Gastroesophageal sphincter (tissue), 4 donors: ENCODE data around the gene CAVIN4. TPM values are rescaled to one million over a fixed set of nuclear protein-coding genes. Genes with fewer than 3 reads are reported as not detected.

Source experiments
- ATAC-seq: fragments of 150-250 bp; one replicate; pipeline ENCODE4 v1.9.1; 2016; ENCODE audit warnings: mild to moderate bottlenecking, moderate library complexity
- H3K27ac ChIP-seq, 4 donors: fragments of 200-600 bp; sonication (generic) in 3 of 4; 1 replicate in 3 of 4; 2 replicates in 1 of 4; pipeline ENCODE4 v1.5.1; 2016 to 2019
- H3K27me3 ChIP-seq: fragments of 200-600 bp; sonication (generic); one replicate; pipeline ENCODE4 v1.5.1; 2019
- H3K36me3 ChIP-seq, 2 donors: fragments of 200-600 bp; sonication (generic); one replicate each; pipeline ENCODE4 v1.5.1; 2019; ENCODE audit warnings: control low read depth in 1 of 2
- H3K4me1 ChIP-seq, 3 donors: fragments of 200-600 bp; sonication (generic); 1 replicate in 2 of 3; 2 replicates in 1 of 3; pipeline ENCODE4 v1.5.1; 2016 to 2019; ENCODE audit warnings: control low read depth in 2 of 3
- H3K4me3 ChIP-seq, 2 donors: fragments of 200-600 bp; sonication (generic); one replicate each; pipeline ENCODE4 v1.5.1; 2019; ENCODE audit warnings: mild to moderate bottlenecking in 1 of 2, moderate library complexity in 1 of 2
- H3K9me3 ChIP-seq, 3 donors: fragments of 200-600 bp; sonication (generic); one replicate each; pipeline ENCODE4 v1.5.1; 2017 to 2019; ENCODE audit warnings: control low read depth in 2 of 3
- EP300 ChIP-seq: sonication (generic); formaldehyde crosslinking; IDR thresholded peaks from one replicate; pipeline ENCODE4 v1.6.1; 2017; ENCODE audit warnings: antibody characterized with exemption, mild to moderate bottlenecking
- POLR2A ChIP-seq, 2 donors: fragments of 450-650 bp; IDR thresholded peaks; one replicate each; pipeline ENCODE4 v1.6.1; 2017; ENCODE audit warnings: antibody characterized with exemption in 2 of 2, mild to moderate bottlenecking in 2 of 2, moderate library complexity in 1 of 2
- POLR2AphosphoS5 ChIP-seq: sonication (generic); formaldehyde crosslinking; IDR thresholded peaks from one replicate; pipeline ENCODE4 v1.6.1; 2017; ENCODE audit warnings: antibody characterized with exemption
- WGBS, 2 donors: methylation state at CpG; one replicate each; pipeline ENCODE4 v1.1.5; 2018; ENCODE audit warnings: low coverage in 1 of 2; 5-methylcytosine and 5-hydroxymethylcytosine counted together
- total RNA-seq, 4 donors: library from RNA; depleted of rRNA; stranded (reverse); fragments of >200 nt; gene quantifications; one replicate each; pipeline ENCODE4 v1.1.0, GENCODE V29; 2016
- TF ChIP-seq, protein P1 (sequence below), 4 experiments: fragments of 200-600 bp in 2 of 4; fragments of 450-650 bp in 2 of 4; sonication (generic) in 1 of 4; IDR thresholded peaks; one replicate each; pipeline ENCODE4 v1.5.1; 2017 to 2019; ENCODE audit warnings: antibody characterized with exemption in 4 of 4, mild to moderate bottlenecking in 2 of 4, moderate library complexity in 2 of 4

Gene CAVIN4
- 1 to 10 TPM in 1 of 4 donors, under 1 TPM in 3; 0.27 to 1.3 (median 0.67) TPM for total RNA-seq

DNA sequence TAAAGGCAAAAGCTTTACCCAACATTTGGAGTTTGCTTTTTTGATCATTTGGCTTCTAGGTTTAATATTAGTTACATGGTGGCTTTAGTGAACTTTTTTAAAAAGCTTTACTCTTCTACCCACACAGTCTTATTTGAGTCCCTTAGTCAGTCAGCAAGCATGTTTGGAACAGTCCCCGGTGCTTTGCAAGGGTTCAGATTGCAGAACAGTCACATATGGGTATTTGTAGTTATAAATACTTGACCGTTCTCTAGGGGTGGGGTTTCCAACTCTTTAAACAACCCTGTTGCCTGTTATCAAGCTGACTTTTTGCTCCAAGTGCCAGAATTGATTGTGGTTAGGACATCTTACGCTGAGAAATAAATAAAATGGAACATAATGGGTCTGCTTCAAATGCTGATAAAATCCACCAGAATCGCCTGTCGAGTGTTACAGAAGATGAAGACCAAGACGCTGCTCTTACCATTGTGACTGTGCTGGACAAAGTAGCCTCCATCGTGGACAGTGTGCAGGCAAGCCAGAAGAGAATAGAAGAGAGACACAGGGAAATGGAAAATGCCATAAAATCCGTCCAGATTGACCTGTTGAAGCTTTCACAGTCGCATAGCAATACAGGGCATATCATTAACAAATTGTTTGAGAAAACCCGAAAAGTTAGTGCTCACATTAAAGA is at the start of gene CAVIN4:
TSS of gene CAVIN4 (plus strand) at position 304 of the 673 bp plus-strand sequence. CDS start at position 369, 65 bp downstream.
- H3K27ac ChIP-seq: no peak within 1 kb of the TSS
- no peak within 1 kb of the TSS for H3K4me3 ChIP-seq
- no peak for TF ChIP-seq POLR2A (IDR thresholded peaks at IDR 0.05)
- TF ChIP-seq POLR2AphosphoS5: no peak
- no peak for TF ChIP-seq EP300
- TF ChIP-seq, protein P1, sequence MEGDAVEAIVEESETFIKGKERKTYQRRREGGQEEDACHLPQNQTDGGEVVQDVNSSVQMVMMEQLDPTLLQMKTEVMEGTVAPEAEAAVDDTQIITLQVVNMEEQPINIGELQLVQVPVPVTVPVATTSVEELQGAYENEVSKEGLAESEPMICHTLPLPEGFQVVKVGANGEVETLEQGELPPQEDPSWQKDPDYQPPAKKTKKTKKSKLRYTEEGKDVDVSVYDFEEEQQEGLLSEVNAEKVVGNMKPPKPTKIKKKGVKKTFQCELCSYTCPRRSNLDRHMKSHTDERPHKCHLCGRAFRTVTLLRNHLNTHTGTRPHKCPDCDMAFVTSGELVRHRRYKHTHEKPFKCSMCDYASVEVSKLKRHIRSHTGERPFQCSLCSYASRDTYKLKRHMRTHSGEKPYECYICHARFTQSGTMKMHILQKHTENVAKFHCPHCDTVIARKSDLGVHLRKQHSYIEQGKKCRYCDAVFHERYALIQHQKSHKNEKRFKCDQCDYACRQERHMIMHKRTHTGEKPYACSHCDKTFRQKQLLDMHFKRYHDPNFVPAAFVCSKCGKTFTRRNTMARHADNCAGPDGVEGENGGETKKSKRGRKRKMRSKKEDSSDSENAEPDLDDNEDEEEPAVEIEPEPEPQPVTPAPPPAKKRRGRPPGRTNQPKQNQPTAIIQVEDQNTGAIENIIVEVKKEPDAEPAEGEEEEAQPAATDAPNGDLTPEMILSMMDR (IDR thresholded peaks at IDR 0.05): no peak
- H3K36me3 ChIP-seq: peaks cover 0 to 4% of the 10 kb centered on the region in 2 donors
- no peaks in the 10 kb centered on the region for H3K9me3 ChIP-seq
- H3K4me1 ChIP-seq: no peaks in the 10 kb centered on the region
- H3K27me3 ChIP-seq: no peaks in the 10 kb centered on the region
- WGBS, 2 donors: 70 to 93% methylated on average over 10 of the region's 10 CpGs
- ATAC-seq: no peak

GRCh38 chr9:100534401-100534800 is 43.5 kb upstream of the CAVIN4 start:
- Histone ChIP-seq H3K4me1 (no peaks in the 10 kb centered on the region), H3K9me3 (no peaks in the 10 kb centered on the region), H3K36me3 (peaks cover 0 to 3% of the 10 kb centered on the region in 2 donors), H3K27ac (no peak overlapping the region), H3K4me3 (no peak overlapping the region), H3K27me3 (no peaks in the 10 kb centered on the region)
- WGBS, 2 donors: 76 to 86% methylated on average over 4 of the region's 4 CpGs
- TF ChIP-seq, protein P1 (IDR thresholded peaks at IDR 0.05): no peak
- TF ChIP-seq POLR2A (IDR thresholded peaks at IDR 0.05): no peak
- no peak for TF ChIP-seq POLR2AphosphoS5
- TF ChIP-seq EP300: no peak
- ATAC-seq: no peak

DNA sequence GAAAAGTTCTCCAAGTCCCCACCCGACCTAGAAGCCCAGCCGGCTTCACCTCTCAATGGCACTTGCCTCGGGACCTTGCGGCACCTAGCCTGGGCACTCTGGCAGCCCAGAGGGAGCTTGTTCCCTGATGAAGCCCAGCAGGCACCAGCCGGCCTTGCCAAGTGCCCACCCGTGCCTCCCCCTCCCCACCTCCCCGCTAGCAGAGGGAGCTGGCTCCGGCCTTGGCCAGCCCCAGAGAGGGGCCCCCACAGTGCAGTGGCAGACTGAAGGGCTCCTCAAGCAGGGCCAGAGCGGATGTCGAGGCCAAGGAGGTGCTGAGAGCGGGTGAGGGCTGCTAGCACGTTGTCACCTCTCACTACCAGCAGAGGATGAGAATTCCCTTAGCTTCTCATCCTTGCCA is 37.6 kb upstream of the CAVIN4 start:
- WGBS, 2 donors: 92 to 100% methylated on average over 2 to 5 of the region's 12 CpGs
- Histone ChIP-seq H3K4me3 (no peak overlapping the region), H3K27ac (no peak overlapping the region), H3K36me3 (peaks cover 0 to 7% of the 10 kb centered on the region in 2 donors), H3K9me3 (no peaks in the 10 kb centered on the region), H3K4me1 (no peaks in the 10 kb centered on the region), H3K27me3 (no peaks in the 10 kb centered on the region)
- no peak for ATAC-seq
- no peak for TF ChIP-seq POLR2A (IDR thresholded peaks at IDR 0.05)
- TF ChIP-seq, protein P1 (IDR thresholded peaks at IDR 0.05): no peak
- no peak for TF ChIP-seq EP300
- no peak for TF ChIP-seq POLR2AphosphoS5

DNA sequence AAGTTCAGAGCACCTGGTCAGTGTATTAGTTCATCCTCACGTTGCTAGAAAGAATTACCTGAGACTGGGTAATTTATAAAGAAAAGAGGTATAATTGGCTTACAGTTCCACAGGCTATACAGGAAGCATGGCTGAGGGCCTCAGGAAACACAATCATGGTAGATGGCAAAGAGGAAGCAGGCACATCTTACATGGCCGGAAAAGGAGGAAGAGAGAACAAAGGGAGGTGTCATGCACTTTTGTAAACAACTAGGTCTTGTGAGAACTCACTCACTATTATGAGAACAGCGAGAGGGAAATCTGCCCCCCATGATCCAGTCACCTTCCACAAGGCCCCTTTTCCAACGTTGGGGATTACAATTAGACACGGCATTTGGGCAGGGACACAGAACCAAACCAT is 28.8 kb upstream of the CAVIN4 start:
- Histone ChIP-seq H3K27me3 (no peaks in the 10 kb centered on the region), H3K9me3 (no peaks in the 10 kb centered on the region), H3K27ac (no peak overlapping the region), H3K4me1 (no peaks in the 10 kb centered on the region), H3K4me3 (no peak overlapping the region), H3K36me3 (peaks cover 0 to 14% of the 10 kb centered on the region in 2 donors)
- TF ChIP-seq EP300 (no peak), POLR2AphosphoS5 (no peak), POLR2A (IDR thresholded peaks at IDR 0.05) (no peak)
- TF ChIP-seq, protein P1 (IDR thresholded peaks at IDR 0.05): no peak
- ATAC-seq: no peak
- WGBS, 2 donors: 73 to 74% methylated on average over 5 of the region's 5 CpGs

- ATAC-seq: no peak
- 90 to 96% methylated on average over 2 of the region's 2 CpGs for WGBS, 2 donors
- H3K4me3 ChIP-seq: no peak overlapping the region
- H3K9me3 ChIP-seq: no peaks in the 10 kb centered on the region
- H3K27ac ChIP-seq: no peak overlapping the region
- no peaks in the 10 kb centered on the region for H3K4me1 ChIP-seq
- TF ChIP-seq EP300: no peak
- TF ChIP-seq, protein P1 (IDR thresholded peaks at IDR 0.05): no peak
- TF ChIP-seq POLR2AphosphoS5: no peak
- TF ChIP-seq POLR2A (IDR thresholded peaks at IDR 0.05): no peak
- peaks cover 0 to 13% of the 10 kb centered on the region in 2 donors for H3K36me3 ChIP-seq
- no peaks in the 10 kb centered on the region for H3K27me3 ChIP-seq
These were observed 22.9 kb upstream of the CAVIN4 start for GRCh38 chr9:100554935-100555401.
